ENCODE data around the gene NEK8.

Gene NEK8

DNA sequence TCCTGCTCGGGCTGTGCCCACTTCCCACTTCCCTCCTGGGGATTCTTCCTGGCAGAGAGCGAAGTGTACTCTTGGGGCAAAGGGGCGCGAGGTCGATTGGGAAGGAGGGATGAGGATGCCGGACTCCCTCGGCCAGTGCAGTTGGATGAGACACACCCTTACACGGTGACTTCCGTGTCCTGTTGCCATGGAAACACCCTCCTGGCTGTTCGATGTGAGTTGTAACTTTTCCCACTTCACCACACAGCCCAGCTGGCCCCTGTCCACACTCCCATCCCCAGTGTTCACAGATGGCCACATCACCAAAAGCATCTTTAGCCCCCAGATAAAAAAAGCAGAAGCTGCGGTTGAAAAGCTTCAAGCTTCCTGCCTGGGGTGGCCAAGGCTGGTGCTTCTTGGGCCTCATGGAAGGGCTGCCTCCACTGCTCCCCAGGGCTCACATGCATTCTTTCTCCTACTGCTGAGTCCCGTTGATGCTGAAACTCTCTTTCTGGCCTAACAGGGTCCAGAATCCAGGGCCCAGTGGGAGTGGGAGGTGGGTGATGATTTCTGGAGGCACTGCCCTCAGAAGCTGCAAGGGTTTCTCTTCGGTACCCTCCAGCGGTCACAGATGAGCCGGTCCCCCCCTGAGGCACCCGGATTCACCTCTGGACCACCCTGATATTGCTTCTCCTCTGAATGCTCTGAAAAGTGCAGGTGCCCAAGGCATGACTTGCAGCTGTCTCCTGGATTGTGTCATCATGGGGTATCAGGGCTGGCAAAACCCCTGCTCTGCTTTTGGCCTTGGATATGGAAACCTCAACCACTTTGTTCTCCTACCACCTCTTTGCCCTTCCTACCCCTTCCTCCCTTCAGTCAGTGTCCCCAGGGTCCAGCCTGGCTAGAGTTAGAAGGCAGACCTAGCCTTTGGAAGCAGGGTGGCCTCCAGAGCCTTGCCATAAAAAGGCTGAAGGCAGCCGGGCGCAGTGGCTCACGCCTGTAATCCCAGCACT, 13.1 kb downstream of the NEK8 start:
- intact Hi-C loops (cut with DNase I), result no loop called here
- DNase-seq, result peak in 4 of 10 donors; percentile 34 to 87 (median 68)

DNA sequence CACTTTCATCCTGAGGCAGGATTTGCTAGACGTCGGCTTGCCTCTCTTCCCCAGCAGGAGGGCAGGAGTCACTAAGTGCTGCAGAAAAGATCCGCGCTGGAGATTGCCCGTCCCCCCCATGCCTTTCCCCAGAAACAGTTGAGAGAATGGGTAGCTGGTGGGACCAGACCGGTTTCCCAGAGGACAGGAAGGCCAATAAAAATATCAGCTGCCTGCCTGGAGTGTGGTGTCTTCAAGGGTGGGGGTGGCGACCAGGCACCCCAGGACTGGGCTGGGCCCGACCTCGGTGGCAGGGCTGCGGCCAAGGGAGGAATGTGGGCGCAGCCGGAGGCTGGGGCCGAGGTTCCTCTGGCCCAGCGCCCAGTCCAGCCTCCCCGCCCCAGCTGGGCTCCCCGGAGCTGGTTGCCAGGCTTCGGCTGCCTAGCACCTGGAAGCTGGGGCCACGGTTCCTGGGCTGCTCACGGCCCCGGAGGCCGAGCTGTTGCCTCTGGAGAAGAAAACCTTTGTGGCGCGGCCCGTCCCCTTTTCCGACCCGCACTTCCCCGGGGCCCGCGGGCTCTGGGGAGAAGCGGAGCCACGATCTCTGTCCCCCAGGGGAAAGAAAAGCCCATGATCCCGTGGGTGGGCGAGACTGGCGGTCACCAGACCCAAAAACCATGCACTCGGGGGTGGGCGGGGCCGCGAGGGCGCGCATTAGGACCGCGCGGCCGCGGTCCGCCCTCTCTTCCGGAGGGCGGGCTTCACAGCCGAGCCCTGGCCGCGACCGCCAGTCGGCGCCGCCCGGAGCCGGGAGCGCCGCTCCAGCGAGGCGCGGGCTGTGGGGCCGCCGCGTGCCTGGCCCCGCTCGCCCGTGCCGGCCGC, 14.9 kb downstream of the NEK8 start, which contains the start of gene TRAF4:
Gene TRAF4, plus strand, starts transcription at position 769 of the 861 bp plus-strand sequence. CDS start 102 bp downstream, outside the sequence.
- intact Hi-C loops (cut with DNase I), result loop anchor here (1.0 kb wide), 1 partner anchor 14 kb away; no protein-coding TSS in a partner anchor

GRCh38 chr17:28744104-28744971, 15.8 kb downstream of the NEK8 start:
- intact Hi-C loops (cut with DNase I), result no loop called here
- peak in 3 of 10 donors; percentile 31 to 89 (median 67) for DNase-seq

More for the DNA sequence above, 14.9 kb downstream of the NEK8 start, which contains the start of gene TRAF4:
- DNase-seq, result peak in 9 of 10 donors; percentile 53 to 94 (median 67)

DNA sequence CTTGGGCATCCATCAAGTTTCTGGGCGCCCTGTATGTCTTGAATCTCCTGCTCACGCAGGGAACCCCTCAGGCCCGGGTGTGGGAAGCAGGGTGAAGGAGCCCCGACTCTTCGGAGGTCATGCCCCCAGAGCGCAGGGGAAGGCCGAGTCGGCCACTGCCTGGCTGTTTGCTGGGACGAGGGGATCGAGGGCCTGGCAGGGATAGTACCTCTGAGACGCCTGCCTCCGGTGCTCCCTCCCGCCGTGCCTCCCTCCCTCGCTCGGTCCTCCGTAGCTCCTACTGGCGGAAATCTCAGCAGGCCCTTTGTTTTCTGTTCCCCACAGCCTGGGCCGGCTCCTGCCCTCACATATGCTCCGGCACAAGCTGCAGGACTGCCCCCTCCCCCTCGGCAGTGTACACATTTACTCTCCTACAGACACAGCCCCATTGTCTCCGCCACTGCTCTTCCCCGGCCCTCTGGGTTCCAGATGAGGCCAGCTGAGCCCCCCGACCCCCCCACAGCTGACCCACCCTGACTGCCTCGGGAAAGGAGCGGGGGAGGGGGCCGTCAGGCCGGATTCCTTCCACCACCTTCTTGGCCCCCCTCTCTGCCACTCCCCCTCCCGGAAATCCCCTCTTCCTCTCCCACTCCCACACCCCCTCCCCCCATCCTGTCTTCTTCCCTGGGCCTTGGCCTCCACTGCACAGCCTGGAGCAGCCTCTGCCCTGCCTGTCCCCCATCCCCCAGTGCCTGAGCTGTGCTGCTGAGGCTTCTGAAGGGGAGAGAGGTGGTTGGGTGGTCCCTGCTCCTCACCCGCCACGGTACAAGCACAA, 16.6 kb downstream of the NEK8 start:
- peak; percentile 83 to 99 (median 88) for DNase-seq
- intact Hi-C loops (cut with DNase I), result no loop called here

GRCh38 chr17:28745786-28746411, 17.3 kb downstream of the NEK8 start:
- intact Hi-C loops (cut with DNase I), result no loop called here
- peak in 1 of 10 donors; percentile 77 for DNase-seq

- DNase-seq, result peak in 7 of 10 donors; percentile 55 to 95 (median 70)
- intact Hi-C loops (cut with DNase I), result no loop called here
Observed at GRCh38 chr17:28746611-28747050, 18.0 kb downstream of the NEK8 start.

- intact Hi-C loops (cut with DNase I), result no loop called here
Observed at GRCh38 chr17:28747051-28747691, 18.6 kb downstream of the NEK8 start.

GRCh38 chr17:28747801-28748750, 19.5 kb downstream of the NEK8 start:
- intact Hi-C loops (cut with DNase I), result no loop called here
- peak in 1 of 10 donors; percentile 81 for DNase-seq

More at GRCh38 chr17:28747051-28747691, 18.6 kb downstream of the NEK8 start:
- peak in 8 of 10 donors; percentile 48 to 96 (median 72) for DNase-seq

DNA sequence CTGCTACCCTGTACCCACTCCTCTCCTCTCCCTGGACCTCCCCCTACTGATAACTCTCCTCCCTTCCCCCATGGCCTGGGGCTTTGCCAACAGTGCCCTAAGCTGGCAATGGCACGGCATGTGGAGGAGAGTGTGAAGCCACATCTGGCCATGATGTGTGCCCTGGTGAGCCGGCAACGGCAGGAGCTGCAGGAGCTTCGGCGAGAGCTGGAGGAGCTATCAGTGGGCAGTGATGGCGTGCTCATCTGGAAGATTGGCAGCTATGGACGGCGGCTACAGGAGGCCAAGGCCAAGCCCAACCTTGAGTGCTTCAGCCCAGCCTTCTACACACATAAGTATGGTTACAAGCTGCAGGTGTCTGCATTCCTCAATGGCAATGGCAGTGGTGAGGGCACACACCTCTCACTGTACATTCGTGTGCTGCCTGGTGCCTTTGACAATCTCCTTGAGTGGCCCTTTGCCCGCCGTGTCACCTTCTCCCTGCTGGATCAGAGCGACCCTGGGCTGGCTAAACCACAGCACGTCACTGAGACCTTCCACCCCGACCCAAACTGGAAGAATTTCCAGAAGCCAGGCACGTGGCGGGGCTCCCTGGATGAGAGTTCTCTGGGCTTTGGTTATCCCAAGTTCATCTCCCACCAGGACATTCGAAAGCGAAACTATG, 20.4 kb downstream of the NEK8 start:
- intact Hi-C loops (cut with DNase I), result no loop called here
- peak in 1 of 10 donors; percentile 85 for DNase-seq

DNA sequence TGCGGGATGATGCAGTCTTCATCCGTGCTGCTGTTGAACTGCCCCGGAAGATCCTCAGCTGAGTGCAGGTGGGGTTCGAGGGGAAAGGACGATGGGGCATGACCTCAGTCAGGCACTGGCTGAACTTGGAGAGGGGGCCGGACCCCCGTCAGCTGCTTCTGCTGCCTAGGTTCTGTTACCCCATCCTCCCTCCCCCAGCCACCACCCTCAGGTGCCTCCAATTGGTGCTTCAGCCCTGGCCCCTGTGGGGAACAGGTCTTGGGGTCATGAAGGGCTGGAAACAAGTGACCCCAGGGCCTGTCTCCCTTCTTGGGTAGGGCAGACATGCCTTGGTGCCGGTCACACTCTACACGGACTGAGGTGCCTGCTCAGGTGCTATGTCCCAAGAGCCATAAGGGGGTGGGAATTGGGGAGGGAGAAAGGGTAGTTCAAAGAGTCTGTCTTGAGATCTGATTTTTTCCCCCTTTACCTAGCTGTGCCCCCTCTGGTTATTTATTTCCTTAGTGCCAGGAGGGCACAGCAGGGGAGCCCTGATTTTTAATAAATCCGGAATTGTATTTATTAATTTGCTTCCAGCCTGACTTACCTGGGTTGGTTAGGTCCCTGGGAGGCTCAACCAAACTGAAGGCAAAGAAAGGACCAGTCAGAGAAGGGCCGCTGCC, 21.1 kb downstream of the NEK8 start:
- intact Hi-C loops (cut with DNase I), result loop anchor here (1.0 kb wide), 1 partner anchor 22 kb away; no protein-coding TSS in a partner anchor
- peak in 1 of 10 donors; percentile 55 for DNase-seq

DNA sequence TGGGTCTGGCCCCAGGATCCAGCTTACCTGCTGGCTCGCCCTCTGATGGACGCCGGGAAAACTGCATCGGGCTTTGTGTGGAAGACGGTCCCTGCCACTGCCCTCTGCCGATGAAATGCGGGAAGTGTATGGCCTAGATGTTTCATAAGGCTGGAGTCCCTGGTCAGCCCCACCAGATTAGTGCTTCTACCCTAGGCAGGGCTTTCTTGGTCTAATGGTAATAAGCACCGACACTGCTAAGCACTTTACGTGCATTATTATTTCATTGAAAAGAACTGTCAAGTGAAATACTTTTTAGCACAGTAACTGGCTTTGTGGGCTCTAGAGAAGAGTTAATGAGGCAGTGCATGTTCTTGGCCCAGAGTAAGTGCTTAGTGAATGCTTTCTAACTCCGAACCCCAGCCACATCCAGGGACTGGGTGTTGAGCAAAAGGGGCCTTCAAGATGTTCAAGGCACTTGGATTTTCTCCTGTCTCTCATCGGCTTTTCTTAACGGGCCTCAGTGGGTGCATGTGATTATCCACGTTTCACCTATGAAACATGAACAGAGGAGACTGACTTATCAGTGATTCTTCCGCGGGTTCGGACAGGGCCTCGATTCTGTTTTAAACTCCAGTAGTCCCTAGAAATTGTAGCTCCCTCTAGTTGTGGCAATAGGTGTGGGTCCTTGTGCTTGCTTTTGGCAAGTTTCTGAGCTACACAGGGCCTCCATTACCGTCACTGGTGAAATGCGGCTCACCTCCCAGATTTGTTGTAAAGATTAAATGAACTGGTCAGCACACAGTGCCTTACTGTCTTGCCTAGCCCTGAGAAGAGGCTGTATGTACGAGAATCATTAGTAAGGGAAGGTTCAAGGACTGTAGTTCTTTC, 21.8 kb downstream of the NEK8 start:
- intact Hi-C loops (cut with DNase I), result loop anchor here (1.0 kb wide), 1 partner anchor 23 kb away; no protein-coding TSS in a partner anchor
- DNase-seq, result peak; percentile 89 to 99 (median 94)

- DNase-seq, result peak in 1 of 10 donors; percentile 16
- intact Hi-C loops (cut with DNase I), result no loop called here
Observed at GRCh38 chr17:28751600-28752366, 23.2 kb downstream of the NEK8 start.

DNA sequence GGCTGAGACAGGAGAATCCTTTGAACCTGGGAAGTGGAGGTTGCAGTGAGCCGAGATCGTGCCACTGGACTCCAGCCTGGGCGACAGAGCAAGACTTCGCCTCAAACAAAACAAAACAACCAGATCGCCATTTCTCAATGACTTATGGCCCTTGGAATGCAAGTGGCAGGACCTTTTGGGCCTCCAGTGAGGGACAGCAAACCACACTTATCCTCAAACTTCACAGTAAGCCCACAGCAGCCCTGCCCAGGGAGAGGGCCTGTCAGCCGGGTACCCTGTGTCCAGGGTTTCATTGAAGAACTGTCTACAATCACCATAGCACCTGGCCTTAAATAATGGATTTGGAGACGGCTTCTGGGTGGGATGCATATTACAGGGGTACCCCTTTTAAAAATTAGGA, 26.9 kb downstream of the NEK8 start:
- intact Hi-C loops (cut with DNase I), result no loop called here
- DNase-seq, result no peak

Measured in posterior cingulate gyrus (tissue), 11 donors.